Stimulated activated CD4-positive, alpha-beta T cell treated with anti-CD3 and anti-CD28 coated beads, Interleukin-12 subunit alpha, Interleukin-12 subunit beta, amount 100 ng/mL, for 48 hours (primary cell): ENCODE results near the gene IPO4.

Experiments
- DNase-seq, 3 donors: peaks; one replicate each; pipeline ENCODE4 v3.0.0-alpha.2; 2020; ENCODE audit warnings: low read depth in 2 of 3, low spot score in 1 of 3

Gene IPO4

DNA sequence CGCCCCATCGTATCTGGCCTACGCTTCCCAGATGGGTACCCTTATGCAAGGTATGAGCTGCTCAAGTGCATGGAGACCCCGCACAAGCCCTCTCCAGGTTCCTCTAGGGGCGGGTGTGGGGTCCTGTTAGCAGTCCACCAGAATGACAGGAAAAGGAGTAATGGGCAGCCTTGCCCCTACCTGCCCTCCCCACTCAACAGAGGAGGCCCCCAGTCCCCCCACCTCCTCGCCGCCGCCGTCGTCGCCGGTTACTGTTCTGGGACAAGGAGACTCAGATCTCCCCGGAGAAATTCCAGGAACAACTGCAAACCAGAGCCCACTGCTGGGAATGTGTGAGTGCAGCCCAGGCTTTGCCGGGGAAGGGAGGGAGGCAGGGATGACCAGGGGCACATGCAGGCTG is 10.7 kb downstream of the IPO4 start:
- no peak for DNase-seq

DNA sequence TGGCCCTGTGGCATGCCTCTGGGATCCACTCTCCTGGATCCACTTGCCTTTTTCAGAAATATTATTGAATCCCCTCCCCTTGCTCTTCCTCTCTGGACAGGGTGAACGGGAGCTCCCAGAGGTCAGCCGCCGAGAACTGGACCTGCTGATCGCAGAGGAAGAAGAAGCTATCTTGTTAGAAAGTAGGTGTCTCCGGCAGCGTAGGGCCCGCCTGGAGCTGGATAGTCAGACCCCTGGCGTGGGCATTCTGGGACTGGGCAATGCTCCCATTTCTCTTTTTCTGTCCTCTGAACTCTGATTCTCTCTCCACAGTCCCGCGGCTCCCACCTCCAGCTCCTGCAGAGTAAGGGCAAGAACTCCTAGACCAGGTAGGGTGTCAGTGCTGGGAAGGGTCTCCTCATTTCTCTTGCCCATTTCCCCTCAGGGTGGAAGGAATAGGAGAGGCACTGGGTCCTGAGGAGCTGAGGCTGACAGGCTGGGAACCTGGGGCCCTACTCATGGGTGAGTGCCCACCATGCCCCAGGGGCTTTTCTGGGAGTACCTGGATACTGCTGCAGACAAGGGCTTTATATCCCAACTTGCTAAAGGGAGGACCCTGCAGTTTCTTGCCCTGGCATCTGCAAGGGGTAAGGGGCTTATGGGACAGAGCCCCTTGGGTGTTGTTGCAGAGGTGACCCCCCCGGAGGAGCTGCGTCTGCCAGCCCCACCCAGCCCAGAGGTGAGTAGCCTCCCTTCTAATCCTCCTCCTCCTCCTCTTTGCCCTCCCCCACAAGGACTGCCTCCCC is 11.4 kb downstream of the IPO4 start:
- no peak for DNase-seq

GRCh38 chr14:24176599-24176998 is 12.0 kb downstream of the IPO4 start:
- DNase-seq = no peak

DNA sequence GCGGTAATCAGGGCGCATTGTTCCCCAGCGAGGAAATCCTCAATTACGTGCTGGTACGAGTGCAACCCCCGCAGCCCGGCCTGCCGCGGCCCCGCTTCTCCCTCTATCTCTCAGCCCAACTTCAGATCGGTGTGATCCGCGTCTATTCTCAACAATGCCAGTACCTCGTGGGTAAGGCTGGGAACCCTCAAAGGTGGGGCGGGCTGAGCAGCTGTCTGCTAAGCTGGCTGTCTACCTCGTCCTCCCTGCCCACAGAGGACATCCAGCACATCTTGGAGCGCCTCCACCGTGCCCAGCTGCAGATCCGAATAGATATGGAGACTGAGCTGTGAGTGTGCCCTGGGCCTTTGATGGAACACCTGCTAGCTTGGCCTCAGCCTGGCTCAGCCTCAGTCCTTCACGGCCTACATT is 15.7 kb downstream of the IPO4 start:
- DNase-seq = no peak

DNA sequence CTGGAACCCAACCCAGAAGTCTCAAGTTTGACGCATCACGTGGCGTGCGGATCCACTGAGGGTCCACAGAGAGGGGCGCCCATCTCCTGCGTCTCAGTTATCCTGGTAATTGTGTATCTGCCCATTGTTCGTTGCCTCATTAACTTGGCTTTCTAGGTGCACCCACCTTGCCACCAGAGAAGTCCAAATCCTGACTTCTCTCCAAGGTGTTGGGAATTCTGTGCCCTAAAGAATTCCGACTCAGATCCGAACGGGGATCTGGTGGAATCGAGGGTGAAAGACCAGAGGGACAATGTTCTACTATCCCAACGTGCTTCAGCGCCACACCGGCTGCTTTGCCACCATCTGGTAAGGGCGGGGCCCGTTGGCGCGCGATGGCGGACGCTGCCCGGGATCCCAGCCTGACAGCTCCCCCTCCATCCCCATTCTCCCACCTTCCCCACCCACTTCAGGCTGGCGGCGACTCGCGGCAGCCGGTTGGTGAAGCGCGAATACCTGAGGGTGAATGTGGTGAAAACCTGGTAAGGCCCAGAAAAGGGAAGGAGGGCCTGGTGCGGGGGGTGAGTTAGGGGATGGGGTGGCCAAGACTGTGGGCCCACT is 16.3 kb downstream of the IPO4 start:
- no peak for DNase-seq

DNA sequence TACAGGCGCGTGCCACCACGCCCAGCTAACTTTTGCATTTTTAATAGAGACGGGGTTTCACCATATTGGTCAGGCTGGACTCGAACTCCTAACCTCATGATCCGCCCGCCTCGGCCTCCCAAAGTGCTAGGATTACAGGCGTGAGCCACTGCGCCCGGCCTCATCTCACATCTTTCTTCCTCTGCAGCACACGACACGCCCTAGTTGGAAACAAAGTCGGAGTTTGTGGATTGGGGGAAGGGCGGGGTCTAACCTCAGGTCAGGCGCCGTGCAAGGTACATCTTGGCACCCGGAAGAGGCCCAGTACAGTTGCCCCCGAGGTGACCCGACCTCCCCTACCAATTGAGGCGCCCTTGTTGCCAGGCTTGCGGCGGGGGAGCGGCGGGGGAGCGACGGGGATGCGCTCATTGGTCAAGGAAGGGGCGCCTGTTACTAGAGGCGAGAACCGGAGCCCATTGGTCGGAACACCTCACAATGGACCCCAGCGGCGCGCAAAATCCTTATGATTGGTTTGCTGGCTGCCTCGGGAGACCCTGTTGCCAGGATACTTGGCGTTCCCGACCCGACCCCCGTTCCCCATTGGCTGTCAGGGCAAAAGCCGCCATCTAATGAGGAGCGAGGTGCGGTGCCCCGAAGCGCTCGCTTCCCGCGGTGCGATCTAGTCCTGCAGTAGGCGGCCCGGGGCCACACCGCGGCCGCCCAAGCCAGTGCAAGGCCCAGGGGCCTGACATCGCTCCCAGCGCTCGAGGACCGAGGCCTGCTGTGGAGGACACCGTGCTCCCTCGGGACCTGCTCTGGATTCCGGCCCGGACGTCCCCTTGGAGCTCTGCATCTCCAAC is 17.0 kb downstream of the IPO4 start, which contains the start of gene REC8:
Gene REC8 (plus strand): TSS at position 659 of the 839 bp plus-strand sequence. CDS start 473 bp downstream, outside the sequence.
- peak; percentile 33 to 60 (median 48) for DNase-seq

GRCh38 chr14:24167469-24168114 is 21.0 kb downstream of the IPO4 start:
- no peak for DNase-seq

DNA sequence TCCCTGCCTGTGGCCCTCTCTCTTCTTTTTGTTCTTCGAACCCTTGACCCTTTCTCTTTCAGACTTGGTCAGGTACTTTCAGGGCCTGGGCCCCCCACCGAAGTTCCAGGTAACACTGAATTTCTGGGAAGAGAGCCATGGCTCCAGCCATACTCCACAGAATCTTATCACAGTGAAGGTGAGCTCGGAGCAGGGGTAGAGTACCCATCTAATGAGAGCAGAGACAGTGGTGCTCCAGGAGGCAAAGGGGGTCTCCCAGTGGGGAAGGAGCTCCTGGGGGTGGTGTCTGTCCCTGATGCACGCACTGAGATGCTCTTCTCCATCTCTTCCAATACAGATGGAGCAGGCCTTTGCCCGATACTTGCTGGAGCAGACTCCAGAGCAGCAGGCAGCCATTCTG is 22.8 kb downstream of the IPO4 start:
- DNase-seq = no peak

- no peak for DNase-seq
Observed at GRCh38 chr14:24164518-24164991, 24.1 kb downstream of the IPO4 start.

- peak in 1 of 3 donors; percentile 26 for DNase-seq
Observed at GRCh38 chr14:24162093-24162492, 26.5 kb downstream of the IPO4 start.

- peak; percentile 92 to 100 (median 98) for DNase-seq
Observed at GRCh38 chr14:24160850-24161804, 27.5 kb downstream of the IPO4 start, which contains the start of gene IRF9. TSS of gene IRF9 (plus strand) at chr14:24161265. CDS start at chr14:24162145, 880 bp downstream.

DNA sequence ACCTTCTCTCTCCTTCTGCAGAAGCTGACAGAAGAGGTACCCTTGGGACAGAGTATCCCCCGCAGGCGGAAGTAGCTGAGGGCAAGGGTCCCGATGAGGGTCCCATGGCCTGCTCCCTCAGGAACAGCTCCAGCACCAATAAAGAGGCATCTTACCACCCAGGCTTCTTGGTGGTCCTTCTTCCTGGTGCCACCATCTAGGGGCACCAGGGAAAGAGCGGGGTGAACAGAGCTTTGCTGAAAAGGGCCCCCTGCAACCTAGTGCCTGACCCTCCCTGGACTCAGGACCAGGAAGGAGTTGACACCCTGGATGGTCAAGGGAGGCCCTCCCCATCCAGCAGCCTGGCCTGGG is 28.1 kb downstream of the IPO4 start:
- DNase-seq = no peak

GRCh38 chr14:24159777-24160498 is 28.7 kb downstream of the IPO4 start:
- DNase-seq = no peak

DNA sequence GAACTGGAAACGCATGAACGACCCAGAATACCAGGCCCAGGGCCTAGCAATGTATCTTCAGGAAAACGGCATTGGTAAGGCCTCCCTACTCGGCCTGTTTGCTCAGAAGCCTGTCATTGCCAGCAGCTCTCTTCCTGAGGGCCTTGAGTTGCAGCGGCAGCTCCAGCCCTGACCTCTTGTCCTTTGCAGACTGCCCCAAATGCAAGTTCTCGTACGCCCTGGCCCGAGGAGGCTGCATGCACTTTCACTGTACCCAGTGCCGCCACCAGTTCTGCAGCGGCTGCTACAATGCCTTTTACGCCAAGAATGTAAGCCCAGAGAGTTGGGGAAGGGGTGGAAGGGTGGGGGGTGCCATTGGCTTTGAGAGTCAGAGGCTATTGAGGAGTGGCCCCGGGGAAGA is 31.3 kb downstream of the IPO4 start:
- DNase-seq = no peak

DNA sequence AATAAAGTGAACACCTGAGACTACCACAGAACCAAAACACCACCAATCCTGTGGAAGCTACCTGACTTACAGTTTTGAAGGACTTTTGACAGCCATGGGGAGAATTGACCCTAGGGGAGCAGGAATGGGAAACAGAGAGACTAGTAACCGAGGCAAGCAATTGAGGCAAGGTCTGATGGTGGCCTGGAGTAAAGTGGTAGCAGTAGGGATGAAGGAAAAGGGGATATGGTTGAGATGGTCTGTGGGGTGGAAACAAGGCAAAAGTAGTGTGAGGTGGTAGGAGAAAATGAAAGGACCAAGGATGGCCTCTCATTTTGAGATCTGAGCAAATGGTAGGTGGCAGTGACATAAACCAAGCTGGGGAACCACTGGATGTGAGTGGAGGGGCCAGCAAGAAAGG is 31.8 kb downstream of the IPO4 start:
- DNase-seq = no peak

DNA sequence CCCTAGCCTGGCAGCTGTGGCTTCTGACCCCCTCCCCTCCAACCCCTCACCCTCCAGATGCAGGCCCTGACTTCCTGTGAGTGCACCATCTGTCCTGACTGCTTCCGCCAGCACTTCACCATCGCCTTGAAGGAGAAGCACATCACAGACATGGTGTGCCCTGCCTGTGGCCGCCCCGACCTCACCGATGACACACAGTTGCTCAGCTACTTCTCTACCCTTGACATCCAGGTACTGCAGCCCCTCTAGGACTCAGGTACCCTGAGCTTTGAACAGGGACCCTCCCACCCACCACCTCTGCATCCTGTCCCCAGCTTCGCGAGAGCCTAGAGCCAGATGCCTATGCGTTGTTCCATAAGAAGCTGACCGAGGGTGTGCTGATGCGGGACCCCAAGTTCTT is 33.5 kb downstream of the IPO4 start:
- DNase-seq = no peak

GRCh38 chr14:24151404-24152080 is 37.1 kb downstream of the IPO4 start:
- no peak for DNase-seq

- no peak for DNase-seq
Observed at GRCh38 chr14:24150993-24151392, 37.6 kb downstream of the IPO4 start.

- no peak for DNase-seq
Observed at GRCh38 chr14:24150567-24150966, 38.0 kb downstream of the IPO4 start.
